ENCODE measurements around the gene SCARB1. TPM values are rescaled to one million over a fixed set of nuclear protein-coding genes. Genes with fewer than 3 reads are reported as not detected.

SCARB1 gene
- total and polyA plus RNA-seq, 2 of the 13 experiments (the other 11 are each of a cell fraction or from before 2014, with no cell fraction given) = 63.4 to 160 TPM

GRCh38 chr12:124884587-124885438, 21.1 kb upstream of the SCARB1 start (continued):
- TF ChIP-seq STAT6 (CRISPR knock-in tag; IDR thresholded peaks at IDR 0.05; ENCODE audit: borderline replicate concordance) = 0 out of 2 replicates have a peak, but pooled peaks have one; percentile 36
- no peak for TF ChIP-seq SKIL (CRISPR knock-in tag; IDR thresholded peaks at IDR 0.05; ENCODE audit: borderline replicate concordance)
- no peak for TF ChIP-seq ZFP62 (CRISPR knock-in tag; IDR thresholded peaks at IDR 0.05)
- peak; percentile 63 for TF ChIP-seq HIC2 (CRISPR knock-in tag; IDR thresholded peaks at IDR 0.05; ENCODE audit: low read depth)
- 0 out of 2 replicates have a peak, but pooled peaks have one; percentile 49 for TF ChIP-seq RFXAP (CRISPR knock-in tag; IDR thresholded peaks at IDR 0.05; ENCODE audit: borderline replicate concordance)
- TF ChIP-seq NFYC (CRISPR knock-in tag; IDR thresholded peaks at IDR 0.05) = no peak
- 0 out of 2 replicates have a peak, but pooled peaks have one; percentile 26 for TF ChIP-seq ZSCAN9 (CRISPR knock-in tag; IDR thresholded peaks at IDR 0.05; ENCODE audit: borderline replicate concordance)
- TF ChIP-seq HMGXB4 (CRISPR knock-in tag; IDR thresholded peaks at IDR 0.05; ENCODE audit: borderline replicate concordance in 1 of 2, low read depth in 1 of 2) = peak in 1 of 2 experiments; percentile 25; a peak in 1 of 4 replicates
- TF ChIP-seq ZBTB39 (CRISPR knock-in tag; IDR thresholded peaks at IDR 0.05) = no peak
- no peak for TF ChIP-seq BORCS8-MEF2B (CRISPR knock-in tag; IDR thresholded peaks at IDR 0.05)
- TF ChIP-seq ZSCAN20 (CRISPR knock-in tag; IDR thresholded peaks at IDR 0.05; ENCODE audit: borderline replicate concordance) = no peak
- no peak for TF ChIP-seq ZBTB4 (CRISPR knock-in tag; IDR thresholded peaks at IDR 0.05; ENCODE audit: borderline replicate concordance)
